IPS-18c (cell line): ENCODE results near the gene EXTL1.

ENCODE experiments used
- H3K4me3 ChIP-seq: 2 replicates; pipeline ENCODE4 v1.7.0; 2013; ENCODE audit warnings: low read depth, mild to moderate bottlenecking, low read length, moderate library complexity; ENCODE audit not compliant: insufficient read depth
- H3K9me3 ChIP-seq: one replicate; pipeline ENCODE4 v1.6.1; 2013; ENCODE audit warnings: mild to moderate bottlenecking, low read length, moderate library complexity; ENCODE audit not compliant: control insufficient read depth, insufficient read depth

The EXTL1 gene

DNA sequence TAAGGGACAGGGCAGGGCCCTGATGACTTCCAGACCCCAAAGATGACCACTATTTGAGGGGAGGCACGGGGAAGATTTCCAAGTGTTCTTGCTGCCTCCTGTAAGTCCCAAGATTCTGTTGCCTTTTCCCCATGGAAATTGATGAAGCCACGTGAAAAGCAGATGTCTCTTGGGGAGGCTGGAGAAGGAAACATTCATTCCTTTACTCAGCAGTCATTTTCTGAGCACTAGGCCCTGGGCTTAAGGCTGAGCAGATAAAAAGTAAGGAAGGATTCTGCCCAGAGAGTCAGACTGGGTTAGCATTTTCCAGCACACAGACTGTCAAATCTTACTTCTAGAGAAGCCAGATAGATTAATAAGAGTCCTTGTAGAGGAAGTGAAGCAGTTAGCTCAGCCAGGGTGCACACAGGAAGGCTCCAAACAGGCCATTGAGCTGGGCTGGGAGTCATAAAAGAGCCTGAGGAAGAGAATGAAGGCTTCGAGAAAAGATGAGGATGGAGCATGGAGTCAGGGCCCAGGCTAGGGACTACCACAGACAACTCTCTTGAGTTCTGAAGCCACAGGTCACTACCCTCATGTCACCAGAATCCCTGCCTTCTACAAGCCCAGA is 10.1 kb downstream of the EXTL1 start:
- Histone ChIP-seq H3K9me3 (no peaks in the 10 kb centered on the region), H3K4me3 (no peak overlapping the region)

DNA sequence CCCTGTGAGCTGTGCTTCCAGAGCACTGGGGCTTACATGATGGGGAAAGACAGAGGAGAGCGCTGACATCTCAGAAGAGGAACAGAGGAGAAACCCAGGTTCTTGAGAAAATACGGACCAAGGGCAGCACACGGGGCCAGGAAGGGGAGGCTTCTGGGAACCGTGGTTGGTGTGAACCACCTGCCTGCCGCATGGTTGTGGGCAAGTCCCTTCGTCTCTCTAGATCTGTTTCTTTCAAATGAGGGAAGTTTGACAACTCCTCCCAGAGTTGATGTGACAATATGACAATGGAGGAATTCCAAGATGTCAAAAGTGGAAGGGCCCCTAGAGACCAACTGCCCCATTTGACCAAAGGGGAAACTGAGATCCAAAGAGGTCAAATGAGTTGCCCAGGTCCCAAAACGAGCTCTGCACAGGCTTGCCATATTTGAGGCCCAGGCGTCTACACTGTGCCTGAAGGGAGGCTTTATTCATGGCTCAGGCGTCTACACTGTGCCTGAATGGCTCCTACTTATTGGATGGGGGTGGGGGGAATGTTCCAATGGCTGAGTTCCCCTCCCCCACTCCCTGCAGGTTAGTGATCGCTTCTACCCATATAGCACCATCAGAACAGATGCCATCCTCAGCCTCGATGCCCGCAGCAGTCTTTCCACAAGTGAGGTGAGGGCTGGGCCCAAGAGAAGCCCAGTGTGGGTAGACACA is 11.2 kb downstream of the EXTL1 start:
- H3K4me3 ChIP-seq = no peak overlapping the region
- no peaks in the 10 kb centered on the region for H3K9me3 ChIP-seq

DNA sequence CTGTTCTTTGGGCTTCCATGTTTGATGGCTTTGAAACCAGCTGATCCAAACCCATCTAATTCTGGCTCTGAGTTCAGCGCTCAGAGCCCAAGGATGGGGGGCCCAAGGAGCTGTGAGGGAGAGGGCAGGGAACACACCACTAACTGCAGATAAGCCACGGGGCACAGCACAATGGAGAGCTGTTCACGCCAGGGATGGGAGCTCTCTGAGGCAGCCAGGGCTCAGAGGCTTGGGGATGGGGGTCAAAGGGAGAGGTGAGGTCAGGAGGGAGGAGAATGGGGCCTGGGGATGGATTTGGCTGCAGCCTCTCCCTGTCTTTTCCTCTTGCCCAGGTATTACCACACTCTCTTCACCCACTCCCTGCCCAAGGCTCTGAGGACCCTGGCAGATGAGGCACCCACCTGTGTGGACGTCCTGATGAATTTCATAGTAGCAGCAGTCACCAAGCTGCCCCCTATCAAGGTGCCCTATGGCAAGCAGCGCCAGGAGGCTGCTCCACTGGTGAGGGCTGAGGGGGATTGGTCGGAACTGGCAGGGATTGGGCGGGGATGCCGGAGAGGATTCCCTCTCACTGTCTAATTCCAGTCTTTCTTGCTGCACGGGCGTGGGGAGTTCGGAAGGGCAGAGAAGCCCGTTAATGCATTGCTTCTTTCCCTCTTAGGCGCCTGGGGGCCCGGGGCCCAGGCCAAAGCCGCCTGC is 13.1 kb downstream of the EXTL1 start:
- H3K4me3 ChIP-seq = peak overlapping the region; percentile 93
- no peaks in the 10 kb centered on the region for H3K9me3 ChIP-seq

GRCh38 chr1:26035203-26035958 is 13.8 kb downstream of the EXTL1 start:
- H3K9me3 ChIP-seq = no peaks in the 10 kb centered on the region
- peak overlapping the region; percentile 93 for H3K4me3 ChIP-seq

DNA sequence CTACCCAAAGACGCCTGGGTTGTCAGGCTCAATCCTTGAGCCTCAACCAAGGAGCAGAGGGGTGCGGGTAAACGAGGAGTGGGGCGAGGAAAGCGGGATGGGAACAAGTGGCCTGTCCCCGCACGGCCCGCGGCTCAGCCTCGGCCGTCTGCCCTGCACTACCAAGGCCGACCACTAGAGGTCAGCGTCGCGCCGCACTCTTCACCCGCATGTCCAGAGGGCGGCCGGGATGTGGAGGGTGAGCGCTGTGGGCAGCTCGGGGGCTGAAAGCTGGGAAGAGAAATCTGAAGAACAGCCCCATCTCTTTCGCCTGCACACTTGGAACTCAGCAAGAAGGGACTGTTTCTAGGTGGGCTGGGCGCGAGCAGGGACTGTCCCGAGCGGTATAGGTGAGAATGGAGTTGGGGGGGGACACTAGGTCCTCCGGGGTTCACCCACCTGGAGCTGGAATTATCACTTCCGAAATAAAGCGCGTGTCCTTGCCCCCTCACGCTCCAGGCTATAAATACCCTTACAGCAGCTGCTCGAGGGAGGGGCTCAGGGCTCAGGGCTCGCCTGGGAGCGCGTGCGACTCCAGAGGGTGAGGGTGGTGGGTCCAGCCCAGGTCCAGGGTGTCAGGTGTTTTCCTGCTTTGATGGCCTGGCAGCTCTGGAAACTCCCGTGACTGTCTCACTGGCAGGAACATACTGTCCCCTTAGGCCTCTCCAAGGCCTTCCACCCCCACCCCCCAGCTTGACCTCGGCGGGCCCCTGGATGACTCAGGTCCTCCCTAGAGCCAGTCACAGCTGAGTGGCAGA is 14.6 kb downstream of the EXTL1 start:
- Histone ChIP-seq H3K4me3 (peak overlapping the region; percentile 93), H3K9me3 (no peaks in the 10 kb centered on the region)

GRCh38 chr1:26036756-26037281 is 15.2 kb downstream of the EXTL1 start:
- H3K9me3 ChIP-seq = no peaks in the 10 kb centered on the region
- H3K4me3 ChIP-seq = no peak overlapping the region

DNA sequence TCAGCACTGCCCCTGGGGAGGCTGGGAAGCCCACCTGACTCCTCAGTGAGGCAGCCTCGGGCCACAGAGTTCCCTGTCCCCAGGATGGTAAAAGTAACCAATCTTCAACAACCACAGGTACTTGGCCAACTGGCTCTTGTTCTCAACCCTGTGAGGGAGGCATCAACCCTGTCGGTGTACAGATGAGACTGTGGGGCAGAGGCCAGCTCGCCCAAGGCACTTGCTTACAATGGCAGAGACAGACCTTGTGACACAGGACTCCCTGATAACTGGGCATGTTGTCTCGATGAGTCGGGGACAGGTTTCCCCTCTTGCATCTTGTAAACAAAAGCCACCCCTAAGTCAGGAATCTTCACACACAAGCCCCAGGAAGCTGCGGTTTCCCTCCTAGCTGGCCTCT is 16.3 kb downstream of the EXTL1 start:
- Histone ChIP-seq H3K9me3 (no peaks in the 10 kb centered on the region), H3K4me3 (no peak overlapping the region)

GRCh38 chr1:26038477-26038876 is 16.9 kb downstream of the EXTL1 start:
- Histone ChIP-seq H3K4me3 (no peak overlapping the region), H3K9me3 (no peaks in the 10 kb centered on the region)

DNA sequence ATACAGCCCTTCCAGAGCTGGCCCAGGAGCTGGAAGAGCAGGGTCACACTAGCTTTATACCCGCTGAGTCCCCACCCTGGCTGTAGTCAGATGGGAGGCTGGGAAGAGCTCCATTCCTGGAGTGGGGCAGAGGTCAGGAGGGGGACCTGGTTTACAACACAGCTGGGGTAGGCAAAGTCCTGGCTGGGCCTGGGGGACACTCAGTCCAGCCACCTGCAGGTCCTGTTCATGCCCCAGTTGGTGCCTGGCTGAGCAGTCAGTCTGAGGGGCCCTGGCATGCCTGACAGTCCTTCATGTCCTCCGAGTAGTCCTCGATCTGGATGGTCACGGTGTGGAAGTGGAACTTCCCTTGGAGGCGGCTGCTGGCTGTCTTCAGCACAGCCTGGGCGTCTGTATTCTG is 17.3 kb downstream of the EXTL1 start:
- Histone ChIP-seq H3K4me3 (no peak overlapping the region), H3K9me3 (no peaks in the 10 kb centered on the region)

DNA sequence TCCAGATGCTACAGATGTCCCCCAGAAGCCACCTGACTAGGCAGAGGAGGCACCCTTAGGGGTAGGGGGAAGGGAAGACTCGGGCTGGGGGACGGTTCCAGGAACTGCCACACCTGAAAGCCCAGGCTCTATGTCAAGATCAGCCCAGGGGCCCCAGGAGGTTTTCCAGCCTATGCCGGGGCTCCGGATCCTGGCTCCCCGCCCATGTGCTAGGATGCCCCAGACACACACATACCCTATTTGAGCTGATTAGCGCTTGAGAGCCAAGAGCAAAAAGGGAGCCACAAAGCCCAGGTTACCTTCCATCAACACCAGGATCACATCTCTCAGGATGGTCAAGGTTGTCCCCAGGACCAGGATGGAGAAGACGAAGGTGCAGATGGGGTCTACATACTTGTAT is 19.8 kb downstream of the EXTL1 start:
- H3K9me3 ChIP-seq = no peaks in the 10 kb centered on the region
- H3K4me3 ChIP-seq = no peak overlapping the region

GRCh38 chr1:26041978-26042377 is 20.4 kb downstream of the EXTL1 start:
- no peak overlapping the region for H3K4me3 ChIP-seq
- H3K9me3 ChIP-seq = no peaks in the 10 kb centered on the region

GRCh38 chr1:26043765-26044164 is 22.2 kb downstream of the EXTL1 start:
- Histone ChIP-seq H3K4me3 (no peak overlapping the region), H3K9me3 (no peaks in the 10 kb centered on the region)

GRCh38 chr1:26044414-26044813 is 22.8 kb downstream of the EXTL1 start:
- no peak overlapping the region for H3K4me3 ChIP-seq
- H3K9me3 ChIP-seq = no peaks in the 10 kb centered on the region

- H3K4me3 ChIP-seq = peak overlapping the region; percentile 49
- H3K9me3 ChIP-seq = no peaks in the 10 kb centered on the region
Observed at GRCh38 chr1:26044971-26045721, 23.6 kb downstream of the EXTL1 start.

- Histone ChIP-seq H3K9me3 (no peaks in the 10 kb centered on the region), H3K4me3 (peak within 1 kb of the TSS; percentile 49)
Observed at GRCh38 chr1:26045722-26046245, 24.2 kb downstream of the EXTL1 start, which contains the start of gene SLC30A2. SLC30A2 (minus strand) TSS chr1:26046118; CDS start chr1:26045896, 222 bp downstream.
